Glutamatergic neuron (in vitro differentiated cells): ENCODE results near the gene ATP8A2. TPM values are rescaled to one million over a fixed set of nuclear protein-coding genes. Genes with fewer than 3 reads are reported as not detected.
"Not testable (repeated sequence)": the region's sequence is repeated elsewhere in the genome, so short reads cannot be mapped to it uniquely, and the experiment has no call there.

ENCODE experiments used
- DNase-seq: peaks from one replicate; pipeline ENCODE4 v3.0.0; 2022
- H3K27ac Mint-ChIP-seq: one replicate; pipeline ENCODE4 v1.8.0; 2020; ENCODE audit warnings: mild to moderate bottlenecking, mixed read lengths, inconsistent platforms; ENCODE audit not compliant: unreplicated experiment
- H3K27me3 Mint-ChIP-seq: one replicate; pipeline ENCODE4 v1.8.0; 2020; ENCODE audit warnings: mild to moderate bottlenecking, moderate library complexity, mixed read lengths, inconsistent platforms; ENCODE audit not compliant: unreplicated experiment
- H3K36me3 Mint-ChIP-seq: one replicate; pipeline ENCODE4 v1.8.0; 2020; ENCODE audit warnings: mild to moderate bottlenecking, mixed read lengths, inconsistent platforms; ENCODE audit not compliant: unreplicated experiment
- H3K4me1 Mint-ChIP-seq: one replicate; pipeline ENCODE4 v1.8.0; 2020; ENCODE audit warnings: mild to moderate bottlenecking, low read depth, mixed read lengths, inconsistent platforms; ENCODE audit not compliant: unreplicated experiment
- H3K4me3 Mint-ChIP-seq: one replicate; pipeline ENCODE4 v1.8.0; 2020; ENCODE audit warnings: mild to moderate bottlenecking, mixed read lengths, inconsistent platforms; ENCODE audit not compliant: unreplicated experiment
- H3K9me3 Mint-ChIP-seq: one replicate; pipeline ENCODE4 v1.8.0; 2020; ENCODE audit warnings: mild to moderate bottlenecking, moderate library complexity, mixed read lengths, inconsistent platforms; ENCODE audit not compliant: unreplicated experiment
- total RNA-seq: library from RNA; stranded (reverse); fragmentation: NEBNext Ultra II Directional; extraction: Animal tissue kit (Norgen Biotek cat#: 25700); gene quantifications from one replicate; pipeline ENCODE4 v1.2.1, GENCODE V29; 2021; ENCODE audit not compliant: unreplicated experiment
- TF ChIP-seq, protein P1 (sequence below): fragments of 200-600 bp; sonication (generic); IDR thresholded peaks from one replicate; pipeline ENCODE4 v1.5.0; 2021; ENCODE audit not compliant: partially characterized antibody, unreplicated experiment

ATP8A2 gene
- total RNA-seq, 1 donor from 2014 or later, result 70.1 TPM

DNA sequence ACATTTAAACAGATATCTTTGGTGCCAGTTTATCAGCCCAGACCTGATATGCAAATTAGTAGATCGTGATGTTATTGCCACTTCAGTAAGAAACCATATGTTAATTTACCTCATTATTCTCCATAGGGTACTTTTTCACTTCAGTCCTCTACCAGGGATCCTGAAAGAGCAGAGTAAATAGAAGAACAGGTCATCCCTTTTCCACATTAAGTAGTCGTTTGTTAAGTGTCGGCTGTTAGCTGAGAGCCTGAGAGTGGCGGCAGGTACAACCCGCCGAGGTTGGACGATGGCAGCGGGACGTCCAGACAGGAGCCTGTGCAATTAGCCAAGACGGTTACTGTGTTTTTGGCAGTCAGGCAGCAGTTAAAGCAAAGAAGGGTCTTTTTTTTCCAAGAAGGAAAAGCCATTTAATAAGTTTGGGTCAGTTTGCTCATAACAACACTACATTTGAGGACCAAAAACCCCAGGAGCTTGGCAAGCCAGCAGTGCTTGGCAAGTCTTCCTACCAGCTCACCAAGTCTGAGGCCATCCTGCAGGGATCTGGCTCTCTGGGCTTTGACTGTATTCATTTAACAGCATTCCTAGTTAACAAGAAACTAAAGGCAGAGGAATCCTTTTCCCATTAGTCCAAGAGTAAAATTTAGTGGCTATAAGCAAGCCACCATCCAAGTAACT lies 448.2 kb downstream of the ATP8A2 start:
- no peak for DNase-seq
- H3K36me3 Mint-ChIP-seq, result peaks cover 15% of the 10 kb centered on the region

DNA sequence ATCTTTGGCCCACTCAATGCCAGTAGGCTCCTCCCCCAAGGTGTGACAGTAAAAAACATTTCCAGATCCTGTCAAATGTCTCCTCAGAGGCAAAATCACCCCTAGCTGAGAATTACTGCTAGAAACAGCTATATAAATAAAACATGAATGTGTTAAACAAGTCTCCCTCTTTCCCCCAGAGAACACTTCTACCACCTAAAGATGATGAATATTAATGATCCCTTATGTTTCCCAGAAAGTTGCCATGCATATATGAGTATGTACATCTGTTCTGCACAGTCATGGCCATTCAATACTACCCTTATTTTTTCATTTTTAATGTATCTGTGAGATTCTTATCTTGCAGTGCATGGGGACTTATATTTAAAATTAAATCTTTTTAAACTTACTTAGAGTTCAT lies 450.0 kb downstream of the ATP8A2 start:
- Mint-ChIP-seq H3K36me3 (peaks cover 15% of the 10 kb centered on the region), H3K27ac (peak overlapping the region; percentile 59), H3K27me3 (no peaks in the 10 kb centered on the region), H3K4me3 (peak overlapping the region; percentile 59), H3K9me3 (peaks cover 9% of the 10 kb centered on the region), H3K4me1 (peaks cover 20% of the 10 kb centered on the region)
- DNase-seq, result no peak
- TF ChIP-seq, protein P1, sequence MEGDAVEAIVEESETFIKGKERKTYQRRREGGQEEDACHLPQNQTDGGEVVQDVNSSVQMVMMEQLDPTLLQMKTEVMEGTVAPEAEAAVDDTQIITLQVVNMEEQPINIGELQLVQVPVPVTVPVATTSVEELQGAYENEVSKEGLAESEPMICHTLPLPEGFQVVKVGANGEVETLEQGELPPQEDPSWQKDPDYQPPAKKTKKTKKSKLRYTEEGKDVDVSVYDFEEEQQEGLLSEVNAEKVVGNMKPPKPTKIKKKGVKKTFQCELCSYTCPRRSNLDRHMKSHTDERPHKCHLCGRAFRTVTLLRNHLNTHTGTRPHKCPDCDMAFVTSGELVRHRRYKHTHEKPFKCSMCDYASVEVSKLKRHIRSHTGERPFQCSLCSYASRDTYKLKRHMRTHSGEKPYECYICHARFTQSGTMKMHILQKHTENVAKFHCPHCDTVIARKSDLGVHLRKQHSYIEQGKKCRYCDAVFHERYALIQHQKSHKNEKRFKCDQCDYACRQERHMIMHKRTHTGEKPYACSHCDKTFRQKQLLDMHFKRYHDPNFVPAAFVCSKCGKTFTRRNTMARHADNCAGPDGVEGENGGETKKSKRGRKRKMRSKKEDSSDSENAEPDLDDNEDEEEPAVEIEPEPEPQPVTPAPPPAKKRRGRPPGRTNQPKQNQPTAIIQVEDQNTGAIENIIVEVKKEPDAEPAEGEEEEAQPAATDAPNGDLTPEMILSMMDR, result no peak

More for the DNA sequence above, 448.2 kb downstream of the ATP8A2 start:
- Mint-ChIP-seq H3K27me3 (no peaks in the 10 kb centered on the region), H3K9me3 (peaks cover 9% of the 10 kb centered on the region), H3K27ac (no peak overlapping the region), H3K4me3 (no peak overlapping the region), H3K4me1 (peaks cover 20% of the 10 kb centered on the region)
- TF ChIP-seq, protein P1, result no peak

DNA sequence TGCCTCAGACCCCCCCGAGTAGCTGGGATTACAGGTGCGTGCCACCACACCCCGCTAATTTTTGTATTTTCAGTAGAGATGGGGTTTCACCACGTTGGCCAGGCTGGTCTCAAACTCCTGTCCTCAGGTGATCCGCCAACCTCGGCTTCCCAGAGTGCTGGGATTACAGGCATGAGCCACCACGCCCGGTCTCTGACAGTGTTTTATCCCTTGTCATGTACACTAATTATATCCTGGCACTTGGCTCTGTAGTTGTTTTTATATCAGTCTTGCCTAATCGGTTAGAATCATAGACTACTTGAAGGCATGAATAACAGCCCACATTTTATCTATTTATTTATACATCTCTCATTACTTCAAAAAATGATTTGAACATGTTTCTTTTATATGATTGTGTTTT lies 455.4 kb downstream of the ATP8A2 start:
- H3K9me3 Mint-ChIP-seq, H3K27me3 Mint-ChIP-seq, H3K4me1 Mint-ChIP-seq, H3K4me3 Mint-ChIP-seq, DNase-seq, H3K27ac Mint-ChIP-seq: not testable (repeated sequence)
- peaks cover 15% of the 10 kb centered on the region for H3K36me3 Mint-ChIP-seq

DNA sequence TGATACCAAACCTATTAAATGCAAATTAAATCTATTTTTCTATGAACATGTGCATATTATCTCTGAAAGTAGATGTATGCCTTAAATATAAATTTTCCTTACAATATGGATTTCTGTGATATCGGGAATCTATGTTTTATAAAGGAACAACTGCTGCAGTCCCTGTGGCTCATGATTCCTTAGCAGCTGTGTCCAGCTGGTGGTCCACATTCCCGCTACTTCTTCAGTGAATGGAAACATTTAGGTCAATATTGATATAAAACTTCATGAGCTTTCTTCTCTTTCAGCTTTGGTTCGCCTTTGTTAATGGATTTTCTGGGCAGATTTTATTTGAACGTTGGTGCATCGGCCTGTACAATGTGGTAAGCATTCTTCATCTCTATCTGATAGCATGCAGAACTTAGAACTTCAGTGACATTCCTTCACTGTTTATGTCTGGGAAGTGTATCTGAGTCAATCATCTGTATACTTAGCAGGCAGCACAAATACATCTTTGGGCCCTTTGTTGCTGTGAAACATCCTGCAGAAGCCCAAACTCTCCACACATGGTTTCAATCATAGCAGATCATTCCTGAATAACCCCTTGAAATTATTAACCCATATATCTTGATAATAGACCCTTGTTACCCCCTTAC lies 456.2 kb downstream of the ATP8A2 start:
- no peak overlapping the region for H3K27ac Mint-ChIP-seq
- peaks cover 15% of the 10 kb centered on the region for H3K36me3 Mint-ChIP-seq
- H3K4me3 Mint-ChIP-seq, result no peak overlapping the region
- no peaks in the 10 kb centered on the region for H3K27me3 Mint-ChIP-seq
- peaks cover 5% of the 10 kb centered on the region for H3K9me3 Mint-ChIP-seq
- no peaks in the 10 kb centered on the region for H3K4me1 Mint-ChIP-seq
- TF ChIP-seq, protein P1, result no peak
- DNase-seq, result no peak

DNA sequence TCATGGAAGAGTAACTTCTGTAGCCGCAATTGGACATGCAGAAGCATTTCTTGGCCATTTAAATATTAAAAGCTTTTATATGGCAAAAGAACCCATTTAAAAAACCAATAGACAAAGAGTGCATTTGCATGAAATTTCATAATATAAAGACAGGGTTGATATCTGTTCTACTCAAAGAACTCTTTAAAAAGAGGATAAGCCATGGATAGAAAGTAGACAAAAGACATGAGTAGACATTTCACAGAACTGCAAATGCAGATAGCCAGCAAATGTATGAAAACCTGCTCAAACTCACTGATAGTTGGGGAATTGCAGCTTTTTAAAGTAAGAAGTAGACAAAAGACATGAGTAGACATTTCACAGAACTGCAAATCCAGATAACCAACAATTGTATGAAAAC lies 462.0 kb downstream of the ATP8A2 start:
- peaks cover 15% of the 10 kb centered on the region for H3K4me1 Mint-ChIP-seq
- H3K36me3 Mint-ChIP-seq, result no peaks in the 10 kb centered on the region
- no peak overlapping the region for H3K27ac Mint-ChIP-seq
- TF ChIP-seq, protein P1, result no peak
- no peak overlapping the region for H3K4me3 Mint-ChIP-seq
- H3K9me3 Mint-ChIP-seq, result peaks cover 5% of the 10 kb centered on the region
- DNase-seq, result no peak
- peaks cover 6% of the 10 kb centered on the region for H3K27me3 Mint-ChIP-seq
